Neuronal stem cell (in vitro differentiated cells): ENCODE results near the gene TXNDC11.

Experiments used
- DNase-seq: peaks from one replicate; pipeline ENCODE4 v3.0.0-alpha.2; 2013; ENCODE audit warnings: low spot score
- H2AFZ ChIP-seq: one replicate; pipeline ENCODE4 v1.6.1; 2013; ENCODE audit warnings: mild to moderate bottlenecking, low read length, inconsistent platforms
- H2AK5ac ChIP-seq: 2 replicates; pipeline ENCODE4 v1.6.1; 2013; ENCODE audit warnings: low read depth, mild to moderate bottlenecking, inconsistent platforms, low read length, moderate library complexity, mixed read lengths
- H2BK120ac ChIP-seq: 2 replicates; pipeline ENCODE4 v1.6.1; 2013; ENCODE audit warnings: low read depth, mild to moderate bottlenecking, inconsistent platforms, low read length, moderate library complexity, mixed read lengths
- H2BK12ac ChIP-seq: one replicate; pipeline ENCODE4 v1.6.1; 2013; ENCODE audit warnings: low read length, inconsistent platforms
- H2BK15ac ChIP-seq: 2 replicates; pipeline ENCODE4 v1.6.1; 2013; ENCODE audit warnings: mild to moderate bottlenecking, low read length, inconsistent platforms, mixed read lengths
- H2BK5ac ChIP-seq: one replicate; pipeline ENCODE4 v1.6.1; 2013; ENCODE audit warnings: inconsistent platforms, mild to moderate bottlenecking, low read length, moderate library complexity
- H3K14ac ChIP-seq: one replicate; pipeline ENCODE4 v1.6.1; 2013; ENCODE audit warnings: low read length, inconsistent platforms
- H3K18ac ChIP-seq: 2 replicates; pipeline ENCODE4 v1.6.1; 2013; ENCODE audit warnings: low read length, inconsistent platforms
- H3K23ac ChIP-seq: 2 replicates; pipeline ENCODE4 v1.6.1; 2013; ENCODE audit warnings: low read depth, mild to moderate bottlenecking, mixed read lengths, low read length, inconsistent platforms; ENCODE audit not compliant: poor library complexity
- H3K27ac ChIP-seq: replicated peaks from 3 replicates; pipeline ENCODE4 v1.5.1; 2013; ENCODE audit warnings: low read length, inconsistent platforms
- H3K27me3 ChIP-seq, 3 experiments: 2 replicates each; pipeline ENCODE4 v1.6.1; 2013; ENCODE audit warnings: low read length in 3 of 3, mild to moderate bottlenecking in 2 of 3, inconsistent platforms in 1 of 3, low read depth in 1 of 3, mixed read lengths in 1 of 3, moderate library complexity in 1 of 3; ENCODE audit not compliant: control insufficient read depth in 3 of 3, insufficient read depth in 3 of 3
- H3K36me3 ChIP-seq, 2 donors: replicated peaks in 1 of 2; 2 replicates each; pipeline ENCODE4 v1.6.1; 2013; ENCODE audit warnings: low read length in 2 of 2; ENCODE audit not compliant: control insufficient read depth in 2 of 2, insufficient read depth in 2 of 2
- H3K4ac ChIP-seq: 2 replicates; pipeline ENCODE4 v1.6.1; 2013; ENCODE audit warnings: inconsistent platforms, mild to moderate bottlenecking, low read length, moderate library complexity
- H3K4me1 ChIP-seq, 2 donors: 1 replicate in 1 of 2; 2 replicates in 1 of 2; pipeline ENCODE4 v1.6.1; 2013; ENCODE audit warnings: low read length in 2 of 2, low read depth in 1 of 2; ENCODE audit not compliant: control insufficient read depth in 2 of 2, insufficient read depth in 1 of 2
- H3K4me2 ChIP-seq: one replicate; pipeline ENCODE4 v1.6.1; 2013; ENCODE audit warnings: mild to moderate bottlenecking, low read length, inconsistent platforms; ENCODE audit not compliant: insufficient read depth, poor library complexity, severe bottlenecking
- H3K4me3 ChIP-seq, 2 donors: 2 replicates each; pipeline ENCODE4 v1.5.1; 2013; ENCODE audit warnings: low read length in 2 of 2, mild to moderate bottlenecking in 2 of 2, inconsistent platforms in 1 of 2, moderate library complexity in 1 of 2
- H3K79me1 ChIP-seq: one replicate; pipeline ENCODE4 v1.6.1; 2013; ENCODE audit warnings: low read depth, mild to moderate bottlenecking, inconsistent platforms, low read length, moderate library complexity
- H3K9ac ChIP-seq: one replicate; pipeline ENCODE4 v1.6.1; 2013; ENCODE audit warnings: mild to moderate bottlenecking, low read depth, low read length, inconsistent platforms; ENCODE audit not compliant: poor library complexity
- H3K9me3 ChIP-seq, 2 donors: replicated peaks in 1 of 2; 2 replicates each; pipeline versions ENCODE3 to v1.6.1; 2013; ENCODE audit warnings: low read length in 2 of 2, mild to moderate bottlenecking in 2 of 2, inconsistent platforms in 1 of 2, low read depth in 1 of 2, mixed read lengths in 1 of 2, moderate library complexity in 1 of 2; ENCODE audit not compliant: control insufficient read depth in 2 of 2, insufficient read depth in 1 of 2
- H4K8ac ChIP-seq: one replicate; pipeline ENCODE4 v1.6.1; 2013; ENCODE audit warnings: low read depth, mild to moderate bottlenecking, inconsistent platforms, low read length, moderate library complexity
- H4K91ac ChIP-seq: one replicate; pipeline ENCODE4 v1.6.1; 2013; ENCODE audit warnings: low read length, low read depth, mild to moderate bottlenecking, inconsistent platforms; ENCODE audit not compliant: poor library complexity
- WGBS, 2 donors: extraction: QIAGEN DNeasy Blood & Tissue Kit; methylation state at CpG; one replicate each; pipeline ENCODE4 v1.1.7; 2013; ENCODE audit warnings: missing lambda C conversion rate in 2 of 2, mixed read lengths in 1 of 2; ENCODE audit not compliant: insufficient read length in 2 of 2, insufficient replicate concordance in 1 of 2; ENCODE audit errors: extremely low coverage in 2 of 2; 5-methylcytosine and 5-hydroxymethylcytosine counted together

The TXNDC11 gene

DNA sequence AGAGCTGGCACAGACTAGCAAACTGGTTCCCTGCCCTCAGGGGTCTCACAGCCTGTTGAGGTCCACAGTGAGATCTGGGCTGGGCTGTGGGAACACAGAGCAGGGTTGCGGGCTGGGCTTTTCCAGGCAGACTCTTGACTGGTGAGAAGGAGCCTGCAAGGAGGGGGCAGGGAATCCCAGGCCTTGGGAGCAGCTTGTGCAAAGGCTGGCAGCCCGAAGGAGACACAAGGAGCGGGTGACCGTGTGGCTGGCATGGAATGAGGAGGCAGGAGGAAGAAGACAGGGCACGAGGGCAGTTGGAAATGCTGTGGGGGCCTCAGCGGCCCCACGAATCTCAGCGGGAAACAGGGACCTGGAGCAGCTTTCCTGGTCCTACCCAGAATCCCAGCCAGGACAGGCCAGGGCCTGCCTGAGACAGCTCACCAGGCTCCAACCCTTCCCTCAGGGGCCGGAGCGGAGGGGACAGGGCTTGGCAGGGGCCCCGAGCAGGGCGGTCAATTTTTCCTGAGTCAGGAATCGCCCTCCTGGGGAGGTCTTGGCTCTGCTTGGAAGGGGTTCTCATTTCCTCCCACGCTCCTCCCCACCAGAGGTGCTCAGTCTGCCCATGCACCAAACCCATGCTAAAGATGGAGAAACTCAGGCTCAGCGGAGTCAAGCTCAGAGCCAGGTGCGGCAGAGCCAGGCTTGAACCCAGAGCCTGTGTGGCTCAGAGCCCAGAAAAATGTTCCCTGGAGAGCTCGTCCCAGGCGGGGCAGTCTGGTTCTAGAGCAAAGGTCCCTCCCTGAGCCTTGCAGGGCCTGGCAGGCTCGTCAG is 83.6 kb downstream of the TXNDC11 start:
- Histone ChIP-seq H3K79me1 (no peaks in the 10 kb centered on the region), H3K27ac (no peak overlapping the region), H4K91ac (no peak overlapping the region), H3K36me3 (no peaks in the 10 kb centered on the region), H3K14ac (no peak overlapping the region), H2BK12ac (no peak overlapping the region), H3K4me1 (peaks cover 0 to 4% of the 10 kb centered on the region in 2 donors), H3K9ac (no peak overlapping the region), H3K4me3 (no peak overlapping the region), H2BK5ac (peak overlapping the region; percentile 49), H3K27me3 (peaks cover 0 to 5% (median 0%) of the 10 kb centered on the region in 3 experiments), H2BK15ac (no peak overlapping the region), H3K18ac (peak overlapping the region; percentile 9), H2AK5ac (peak overlapping the region; percentile 49), H3K9me3 (no peaks in the 10 kb centered on the region), H3K4me2 (no peak overlapping the region), H2AFZ (peak overlapping the region; percentile 79), H4K8ac (no peak overlapping the region), H2BK120ac (no peak overlapping the region), H3K23ac (no peak overlapping the region), H3K4ac (no peak overlapping the region)
- no peak for DNase-seq
- no CpG with 5 or more reads among the region's 19 CpGs for WGBS, 2 donors

GRCh38 chr16:11657556-11657955 is 85.1 kb downstream of the TXNDC11 start:
- Histone ChIP-seq H2BK15ac (no peak overlapping the region), H3K4me2 (no peak overlapping the region), H3K14ac (no peak overlapping the region), H3K4me3 (no peak overlapping the region), H2BK5ac (no peak overlapping the region), H3K23ac (no peak overlapping the region), H2BK120ac (no peak overlapping the region), H2BK12ac (no peak overlapping the region), H3K27ac (no peak overlapping the region), H3K4ac (no peak overlapping the region), H2AK5ac (no peak overlapping the region), H4K91ac (no peak overlapping the region), H3K4me1 (peaks cover 0 to 4% of the 10 kb centered on the region in 2 donors), H4K8ac (no peak overlapping the region), H3K27me3 (peaks cover 0 to 5% (median 0%) of the 10 kb centered on the region in 3 experiments), H3K9ac (no peak overlapping the region), H3K36me3 (no peaks in the 10 kb centered on the region), H3K18ac (no peak overlapping the region), H3K79me1 (no peaks in the 10 kb centered on the region), H3K9me3 (no peaks in the 10 kb centered on the region), H2AFZ (no peak overlapping the region)
- WGBS, 2 donors: no CpG with 5 or more reads among the region's 8 CpGs
- DNase-seq: no peak

DNA sequence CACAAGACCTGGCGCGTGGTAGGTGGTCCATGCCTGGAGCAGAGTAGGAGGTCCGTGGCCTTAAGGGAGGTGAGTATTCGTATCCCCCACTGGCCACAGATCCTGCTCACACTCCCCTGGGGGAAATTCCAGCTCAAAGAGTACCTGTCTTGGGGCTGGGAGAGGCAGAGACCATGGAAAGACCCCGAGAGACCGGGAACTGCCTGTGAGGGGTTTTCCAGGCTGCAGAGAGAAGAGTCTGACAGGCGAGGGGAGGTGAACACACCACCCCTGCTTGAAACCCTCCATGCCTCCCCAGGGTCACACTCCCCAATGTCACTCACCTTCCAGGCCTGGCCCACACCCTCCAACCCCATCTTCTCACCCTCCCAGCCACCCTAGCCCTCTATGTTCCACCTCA is 87.0 kb downstream of the TXNDC11 start:
- Histone ChIP-seq H2BK120ac (no peak overlapping the region), H3K4me1 (peaks cover 0 to 4% of the 10 kb centered on the region in 2 donors), H3K23ac (no peak overlapping the region), H3K4me3 (no peak overlapping the region), H3K14ac (peak overlapping the region; percentile 27), H2AK5ac (peak overlapping the region; percentile 32), H3K4me2 (no peak overlapping the region), H3K18ac (peak overlapping the region; percentile 27), H3K9me3 (no peaks in the 10 kb centered on the region), H2BK15ac (peak overlapping the region; percentile 73), H2AFZ (no peak overlapping the region), H3K27me3 (peaks cover 0 to 5% (median 0%) of the 10 kb centered on the region in 3 experiments), H2BK5ac (no peak overlapping the region), H3K9ac (no peak overlapping the region), H3K79me1 (no peaks in the 10 kb centered on the region), H3K4ac (no peak overlapping the region), H3K36me3 (no peaks in the 10 kb centered on the region), H4K8ac (no peak overlapping the region), H3K27ac (no peak overlapping the region), H2BK12ac (no peak overlapping the region), H4K91ac (no peak overlapping the region)
- no CpG with 5 or more reads among the region's 7 CpGs for WGBS, 2 donors
- DNase-seq: no peak

DNA sequence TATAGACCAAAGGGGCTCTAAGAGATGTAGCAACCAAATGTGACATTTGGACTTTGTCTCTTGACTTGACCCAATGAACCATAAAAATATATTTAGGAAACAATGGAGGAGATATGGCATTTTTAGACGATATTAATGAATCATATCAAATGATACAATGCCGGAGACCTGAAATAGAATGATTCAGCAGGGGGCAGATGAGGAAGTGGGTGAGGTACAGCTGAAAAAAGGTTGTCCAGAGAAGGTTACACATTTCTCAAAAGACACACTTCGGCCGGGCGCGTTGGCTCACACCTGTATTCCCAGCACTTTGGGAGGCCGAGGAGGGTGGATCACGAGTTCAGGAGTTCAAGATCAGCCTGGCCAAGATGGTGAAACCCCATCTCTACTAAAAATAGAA is 90.9 kb downstream of the TXNDC11 start:
- Histone ChIP-seq H4K91ac (no peak overlapping the region), H3K9ac (no peak overlapping the region), H3K4me3 (no peak overlapping the region), H3K4me1 (no peaks in the 10 kb centered on the region), H3K79me1 (no peaks in the 10 kb centered on the region), H3K23ac (no peak overlapping the region), H3K27me3 (no peaks in the 10 kb centered on the region), H2BK15ac (no peak overlapping the region), H2AFZ (no peak overlapping the region), H3K9me3 (no peaks in the 10 kb centered on the region), H2AK5ac (no peak overlapping the region), H2BK5ac (no peak overlapping the region), H3K4me2 (no peak overlapping the region), H3K27ac (no peak overlapping the region), H3K36me3 (no peaks in the 10 kb centered on the region), H3K4ac (no peak overlapping the region), H4K8ac (no peak overlapping the region), H2BK12ac (no peak overlapping the region), H2BK120ac (no peak overlapping the region), H3K14ac (no peak overlapping the region), H3K18ac (no peak overlapping the region)
- WGBS, 2 donors: no CpG with 5 or more reads among the region's 8 CpGs
- DNase-seq: no peak
